ENCODE measurements around the gene SMPDL3B. TPM values are rescaled to one million over a fixed set of nuclear protein-coding genes. Genes with fewer than 3 reads are reported as not detected.

Gene SMPDL3B
- total RNA-seq, 1 donor from 2014 or later, result not detected

DNA sequence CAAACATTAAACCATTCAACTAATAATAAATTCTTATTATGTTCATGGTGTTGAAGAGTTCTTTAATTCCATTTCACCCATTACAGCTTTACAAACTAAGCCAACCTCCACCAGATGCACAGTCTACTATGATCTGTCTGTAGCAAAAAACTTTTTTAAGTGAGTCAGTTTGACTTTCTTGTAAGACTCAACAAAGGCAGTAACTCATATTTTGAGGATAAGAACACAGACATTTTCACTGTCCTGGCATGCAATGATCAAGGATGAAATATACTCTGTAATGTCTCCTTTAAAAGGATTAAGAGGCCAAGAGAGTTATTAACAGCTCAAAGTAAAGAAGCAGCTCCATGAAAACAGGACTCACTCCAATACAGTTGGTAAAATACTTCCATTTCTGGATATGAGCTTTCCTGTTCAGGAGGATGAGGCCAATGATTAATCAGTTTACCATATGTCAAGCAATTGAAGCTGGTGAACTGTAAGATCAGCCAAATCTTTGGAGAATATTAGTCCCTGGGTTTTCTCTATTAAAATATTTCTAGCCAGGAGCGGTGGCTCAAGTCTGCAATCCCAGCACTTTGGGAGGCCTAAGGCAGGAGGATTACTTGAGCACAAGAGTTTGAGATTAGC lies 45.5 kb downstream of the SMPDL3B start:
- Histone ChIP-seq H3K9me3 (no peaks in the 10 kb centered on the region), H3K4me1 (no peaks in the 10 kb centered on the region), H3K27me3 (no peaks in the 10 kb centered on the region), H3K27ac (no peak overlapping the region), H3K4me3 (no peak overlapping the region), H3K36me3 (peaks cover 19 to 34% of the 10 kb centered on the region in 2 donors)
- intact Hi-C loops (cut with DNase I), result no loop called here
- TF ChIP-seq, protein P1, sequence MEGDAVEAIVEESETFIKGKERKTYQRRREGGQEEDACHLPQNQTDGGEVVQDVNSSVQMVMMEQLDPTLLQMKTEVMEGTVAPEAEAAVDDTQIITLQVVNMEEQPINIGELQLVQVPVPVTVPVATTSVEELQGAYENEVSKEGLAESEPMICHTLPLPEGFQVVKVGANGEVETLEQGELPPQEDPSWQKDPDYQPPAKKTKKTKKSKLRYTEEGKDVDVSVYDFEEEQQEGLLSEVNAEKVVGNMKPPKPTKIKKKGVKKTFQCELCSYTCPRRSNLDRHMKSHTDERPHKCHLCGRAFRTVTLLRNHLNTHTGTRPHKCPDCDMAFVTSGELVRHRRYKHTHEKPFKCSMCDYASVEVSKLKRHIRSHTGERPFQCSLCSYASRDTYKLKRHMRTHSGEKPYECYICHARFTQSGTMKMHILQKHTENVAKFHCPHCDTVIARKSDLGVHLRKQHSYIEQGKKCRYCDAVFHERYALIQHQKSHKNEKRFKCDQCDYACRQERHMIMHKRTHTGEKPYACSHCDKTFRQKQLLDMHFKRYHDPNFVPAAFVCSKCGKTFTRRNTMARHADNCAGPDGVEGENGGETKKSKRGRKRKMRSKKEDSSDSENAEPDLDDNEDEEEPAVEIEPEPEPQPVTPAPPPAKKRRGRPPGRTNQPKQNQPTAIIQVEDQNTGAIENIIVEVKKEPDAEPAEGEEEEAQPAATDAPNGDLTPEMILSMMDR (IDR thresholded peaks at IDR 0.05), result no peak
- no peak for DNase-seq (ENCODE audit: low spot score in 2 of 2)

GRCh38 chr1:27981145-27981544 lies 46.3 kb downstream of the SMPDL3B start:
- intact Hi-C loops (cut with DNase I), result no loop called here
- Histone ChIP-seq H3K27ac (no peak overlapping the region), H3K27me3 (no peaks in the 10 kb centered on the region)

GRCh38 chr1:27990920-27991537 lies 56.2 kb downstream of the SMPDL3B start:
- TF ChIP-seq, protein P1 (IDR thresholded peaks at IDR 0.05), result no peak
- no peak overlapping the region for H3K27ac ChIP-seq
- peaks cover 49 to 75% of the 10 kb centered on the region in 2 donors for H3K36me3 ChIP-seq
- no peaks in the 10 kb centered on the region for H3K27me3 ChIP-seq
- no peaks in the 10 kb centered on the region for H3K4me1 ChIP-seq
- no peak for DNase-seq (ENCODE audit: low spot score in 2 of 2)
- intact Hi-C loops (cut with DNase I), result no loop called here
- H3K4me3 ChIP-seq, result no peak overlapping the region
- no peaks in the 10 kb centered on the region for H3K9me3 ChIP-seq

More at GRCh38 chr1:27981145-27981544, 46.3 kb downstream of the SMPDL3B start:
- DNase-seq (ENCODE audit: low spot score in 2 of 2), result no peak
- Histone ChIP-seq H3K9me3 (no peaks in the 10 kb centered on the region), H3K36me3 (peaks cover 16 to 35% of the 10 kb centered on the region in 2 donors), H3K4me1 (no peaks in the 10 kb centered on the region), H3K4me3 (no peak overlapping the region)
- TF ChIP-seq, protein P1 (IDR thresholded peaks at IDR 0.05), result no peak

DNA sequence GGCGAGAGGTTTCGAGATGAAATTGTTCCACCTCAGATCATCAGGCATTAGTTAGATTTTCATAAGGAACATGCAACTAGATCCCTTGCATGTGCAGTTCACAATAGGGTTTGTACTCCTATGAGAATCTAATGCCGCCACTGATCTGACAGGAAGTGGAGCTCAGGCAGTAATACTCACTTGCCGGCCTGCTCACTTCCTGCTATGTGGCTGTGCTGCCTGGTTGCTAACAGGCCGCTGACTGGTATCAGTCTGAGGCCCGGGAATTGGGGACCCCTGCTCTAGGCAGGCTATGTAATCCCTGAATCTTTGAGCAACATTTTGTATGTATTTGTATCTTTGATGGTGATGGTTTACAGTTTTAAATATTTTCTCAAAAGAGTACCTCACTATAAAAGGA lies 57.5 kb downstream of the SMPDL3B start:
- Histone ChIP-seq H3K27ac (no peak overlapping the region), H3K36me3 (peaks cover 55 to 84% of the 10 kb centered on the region in 2 donors)
- DNase-seq (ENCODE audit: low spot score in 2 of 2), result no peak

GRCh38 chr1:27993241-27993640 lies 58.4 kb downstream of the SMPDL3B start:
- Histone ChIP-seq H3K4me3 (no peak overlapping the region), H3K4me1 (no peaks in the 10 kb centered on the region), H3K27me3 (no peaks in the 10 kb centered on the region), H3K9me3 (no peaks in the 10 kb centered on the region), H3K27ac (no peak overlapping the region), H3K36me3 (peaks cover 63 to 84% of the 10 kb centered on the region in 2 donors)
- intact Hi-C loops (cut with DNase I), result no loop called here
- TF ChIP-seq, protein P1 (IDR thresholded peaks at IDR 0.05), result no peak
- DNase-seq (ENCODE audit: low spot score in 2 of 2), result no peak

More for the DNA sequence above, 57.5 kb downstream of the SMPDL3B start:
- intact Hi-C loops (cut with DNase I), result no loop called here
- Histone ChIP-seq H3K4me3 (no peak overlapping the region), H3K4me1 (no peaks in the 10 kb centered on the region), H3K27me3 (no peaks in the 10 kb centered on the region), H3K9me3 (no peaks in the 10 kb centered on the region)
- TF ChIP-seq, protein P1 (IDR thresholded peaks at IDR 0.05), result no peak

All from ascending aorta (tissue), 2 donors.